NOMO-1 treated with DMSO at 0.1 percent for 48 hours (cell line): ENCODE measurements around the gene KIFC1.
A peak's percentile ranks its signal among the peaks of the same experiment; 100 is the strongest.

ENCODE experiments used
- DNase-seq: peaks from one replicate; lab custom pipeline; 2025; ENCODE audit not compliant: unreplicated experiment; lab: John Stamatoyannopoulos, UW

The KIFC1 gene

DNA sequence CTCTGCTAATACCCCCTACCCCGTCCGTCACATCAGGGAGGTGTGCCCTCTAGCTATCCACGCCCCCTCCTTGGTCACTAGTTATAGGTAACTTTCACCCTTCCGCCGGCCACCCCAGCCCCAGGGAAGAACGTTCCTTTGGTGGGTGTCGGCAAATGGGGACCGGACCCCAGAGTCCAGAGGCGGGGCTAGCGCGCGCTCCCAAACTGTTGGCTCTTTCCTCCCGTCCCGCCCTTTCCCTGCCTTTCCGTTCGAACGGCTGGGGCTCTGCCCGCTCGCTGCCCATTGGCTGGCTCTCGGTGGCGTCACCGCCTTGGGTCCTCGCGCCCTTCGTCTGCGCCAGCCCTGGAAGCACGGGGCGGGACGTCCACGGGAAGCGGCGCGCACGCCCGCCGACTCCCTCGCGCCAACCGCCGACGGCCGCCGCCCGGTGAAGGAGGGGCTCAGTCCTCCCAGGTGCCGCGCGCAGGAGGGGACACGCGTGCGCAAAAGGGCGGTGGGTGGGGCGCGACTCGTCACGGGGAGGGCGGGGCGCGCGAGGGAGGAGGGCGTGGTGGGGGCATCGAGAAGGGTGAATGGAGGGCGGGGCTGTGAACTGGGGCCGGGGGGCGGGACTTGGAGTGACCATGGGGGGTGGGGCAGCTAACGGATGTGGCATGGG lies 18.6 kb downstream of the KIFC1 start:
- DNase-seq, result peak; percentile 96

- DNase-seq, result peak; percentile 79
Observed at GRCh38 chr6:33410711-33411631, 19.3 kb downstream of the KIFC1 start, which contains the start of gene PHF1. TSS of gene PHF1 (plus strand) at chr6:33411014. CDS start at chr6:33412264, 1,250 bp downstream.

GRCh38 chr6:33411632-33412005 lies 20.0 kb downstream of the KIFC1 start:
- DNase-seq, result no peak

DNA sequence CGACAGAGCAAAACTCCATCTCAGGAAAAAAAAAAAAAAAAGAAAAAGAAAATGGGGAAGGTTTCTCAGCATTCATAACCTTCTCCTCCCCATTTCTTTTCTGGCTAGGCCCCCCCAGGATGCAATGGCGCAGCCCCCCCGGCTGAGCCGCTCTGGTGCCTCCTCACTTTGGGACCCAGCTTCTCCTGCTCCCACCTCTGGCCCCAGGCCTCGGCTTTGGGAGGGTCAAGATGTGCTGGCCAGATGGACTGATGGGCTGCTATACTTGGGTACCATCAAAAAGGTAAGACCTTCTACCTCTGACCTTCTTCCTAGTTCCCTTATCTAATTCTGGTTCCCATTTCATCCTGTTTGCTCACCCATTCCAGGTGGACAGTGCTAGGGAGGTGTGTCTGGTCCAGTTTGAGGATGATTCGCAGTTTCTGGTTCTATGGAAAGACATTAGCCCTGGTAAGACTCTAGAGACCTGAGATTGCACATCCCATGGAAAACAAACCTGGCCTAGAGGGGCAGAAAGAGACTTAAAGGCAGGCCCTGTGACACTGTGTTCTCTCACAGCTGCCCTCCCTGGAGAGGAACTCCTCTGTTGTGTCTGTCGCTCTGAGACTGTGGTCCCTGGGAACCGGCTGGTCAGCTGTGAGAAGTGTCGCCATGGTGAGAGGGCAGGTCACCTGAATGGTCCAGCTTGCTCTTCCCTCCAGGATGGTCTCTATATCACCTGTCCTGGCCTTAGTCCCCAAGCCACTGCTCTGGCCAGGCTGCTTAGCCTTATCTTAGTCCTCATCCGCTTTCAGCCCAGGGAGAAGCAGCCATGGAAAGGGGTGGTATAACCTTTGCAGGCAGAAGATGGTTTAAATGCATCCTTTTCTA lies 20.8 kb downstream of the KIFC1 start:
- no peak for DNase-seq

- DNase-seq, result no peak
Observed at GRCh38 chr6:33413241-33414120, 21.9 kb downstream of the KIFC1 start.

GRCh38 chr6:33414592-33415271 lies 23.1 kb downstream of the KIFC1 start:
- DNase-seq, result no peak

DNA sequence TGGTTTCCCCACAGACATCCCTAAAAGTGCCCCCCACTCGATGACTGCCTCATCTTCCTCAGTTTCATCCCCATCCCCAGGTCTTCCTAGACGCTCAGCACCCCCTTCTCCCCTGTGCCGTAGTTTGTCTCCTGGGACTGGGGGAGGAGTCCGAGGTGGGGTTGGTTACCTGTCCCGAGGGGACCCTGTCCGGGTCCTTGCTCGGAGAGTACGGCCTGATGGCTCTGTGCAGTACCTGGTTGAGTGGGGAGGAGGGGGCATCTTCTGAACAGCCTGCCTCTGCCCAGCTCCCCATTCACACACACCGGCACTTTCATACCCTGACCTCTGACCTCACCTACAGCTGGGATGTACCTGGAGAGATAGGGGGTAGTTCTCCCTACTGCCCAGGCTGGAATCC lies 24.2 kb downstream of the KIFC1 start:
- no peak for DNase-seq

GRCh38 chr6:33416386-33417127 lies 24.9 kb downstream of the KIFC1 start:
- no peak for DNase-seq

DNA sequence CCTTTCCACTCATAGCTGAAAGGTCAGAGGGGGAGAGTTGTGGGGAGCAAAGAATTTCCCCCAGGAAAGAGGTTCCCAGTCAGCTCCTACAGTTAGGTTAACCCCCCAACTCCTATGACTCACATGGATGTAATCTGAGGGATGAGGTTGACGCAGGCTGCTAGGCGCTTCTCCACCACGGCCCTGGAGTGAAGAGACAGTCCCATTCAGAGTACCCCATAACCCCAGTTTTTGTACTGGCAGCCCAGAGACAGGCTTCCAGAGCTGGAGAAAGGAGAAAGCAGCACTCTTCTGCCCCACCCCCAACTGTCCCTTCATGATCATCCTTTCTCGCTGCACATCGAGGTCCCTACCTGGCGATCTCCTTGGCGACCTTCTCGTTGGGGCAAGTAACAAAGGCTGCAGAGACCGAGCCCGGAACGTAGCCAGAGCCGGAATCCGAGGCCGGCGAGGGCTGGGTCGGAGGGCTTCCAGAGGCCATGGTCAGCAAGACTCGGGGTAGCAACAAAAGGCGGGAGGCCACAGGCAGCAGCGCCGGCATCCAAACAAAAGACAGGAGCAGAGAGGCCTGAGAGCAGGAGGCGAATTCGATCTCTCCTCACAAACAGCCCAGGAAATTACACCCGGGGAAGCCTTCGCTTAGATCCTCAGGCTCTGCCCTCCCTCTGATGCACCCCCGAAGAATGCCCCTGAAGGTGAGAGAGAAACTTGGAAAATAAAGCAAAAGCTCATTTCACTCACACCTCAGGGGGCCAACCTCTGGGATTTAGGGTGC lies 25.7 kb downstream of the KIFC1 start:
- DNase-seq, result no peak

DNA sequence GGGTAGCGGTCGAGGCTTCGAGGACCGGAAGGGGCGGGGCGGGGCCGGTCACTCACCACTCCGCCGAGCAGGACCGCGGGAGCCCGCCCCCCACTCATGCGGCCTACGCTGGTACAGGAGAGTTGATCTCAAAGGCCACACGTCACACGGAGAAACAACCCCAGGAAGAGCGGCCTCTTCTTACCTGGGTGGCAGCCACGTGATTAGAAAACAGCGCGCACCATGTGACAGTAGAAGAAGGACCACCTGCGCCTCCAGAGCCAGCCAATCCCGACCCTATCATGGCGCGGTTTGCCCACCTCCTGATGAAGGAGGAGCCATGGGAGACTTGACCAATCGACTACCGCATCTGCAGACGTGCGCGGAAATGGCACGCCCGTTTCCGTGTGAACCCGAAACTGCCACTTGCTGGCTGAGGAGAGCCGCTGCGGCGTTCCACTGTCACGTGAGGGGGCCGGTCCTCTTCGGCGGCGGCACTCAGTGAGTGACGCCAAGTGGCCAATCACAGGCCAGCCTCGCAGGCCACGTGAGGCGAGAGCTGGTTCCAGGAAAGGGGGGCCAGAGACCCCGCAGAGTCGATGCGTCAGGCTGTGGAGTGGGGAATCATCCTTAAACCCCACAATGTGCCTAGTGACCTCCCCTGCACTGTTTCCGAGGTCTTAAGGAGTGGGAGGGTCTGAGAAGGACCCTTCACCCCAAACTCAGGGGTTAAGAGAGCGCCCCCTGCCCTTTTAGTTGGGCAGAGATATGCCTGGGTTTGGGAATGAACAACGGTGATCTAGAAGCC lies 26.5 kb downstream of the KIFC1 start, which contains the start of gene CUTA:
Gene CUTA, minus strand, starts transcription at position 205 of the 787 bp plus-strand sequence. Its CDS starts 107 bp downstream, at position 98.
- peak; percentile 100 for DNase-seq

DNA sequence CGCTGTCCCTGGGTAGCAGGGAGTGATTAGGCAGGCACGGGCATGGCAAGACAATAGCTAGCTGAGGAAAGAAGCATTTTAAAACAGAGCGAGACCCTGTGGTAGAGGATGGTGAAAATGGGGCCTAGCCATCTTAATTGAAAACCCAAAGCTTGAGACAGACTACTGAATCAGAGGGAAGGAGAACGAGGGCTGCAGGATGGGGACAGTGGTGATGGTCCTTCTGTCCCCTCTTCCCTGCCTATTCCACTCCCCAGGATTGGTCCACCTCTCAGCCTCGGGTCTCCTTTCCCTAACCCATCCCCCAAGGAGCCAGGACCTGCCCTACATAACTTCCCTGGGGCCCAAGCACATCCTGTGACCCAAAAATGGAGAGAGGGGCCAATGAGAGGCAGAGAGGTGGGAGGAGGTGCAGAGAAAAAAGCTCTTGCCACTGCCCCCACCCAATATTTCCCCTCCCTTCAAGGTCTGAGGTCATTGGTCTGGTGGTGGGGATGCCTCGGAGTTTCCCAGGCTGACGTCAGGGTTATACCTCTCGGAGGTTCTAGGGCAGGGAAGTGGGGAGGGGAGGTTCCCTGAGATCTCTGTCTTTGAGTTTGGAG lies 27.2 kb downstream of the KIFC1 start:
- no peak for DNase-seq

GRCh38 chr6:33419580-33420490 lies 28.2 kb downstream of the KIFC1 start, which contains the start of gene SYNGAP1:
TSS of gene SYNGAP1 (plus strand) at chr6:33420065. CDS start at chr6:33420265, 200 bp downstream.
- DNase-seq, result no peak

DNA sequence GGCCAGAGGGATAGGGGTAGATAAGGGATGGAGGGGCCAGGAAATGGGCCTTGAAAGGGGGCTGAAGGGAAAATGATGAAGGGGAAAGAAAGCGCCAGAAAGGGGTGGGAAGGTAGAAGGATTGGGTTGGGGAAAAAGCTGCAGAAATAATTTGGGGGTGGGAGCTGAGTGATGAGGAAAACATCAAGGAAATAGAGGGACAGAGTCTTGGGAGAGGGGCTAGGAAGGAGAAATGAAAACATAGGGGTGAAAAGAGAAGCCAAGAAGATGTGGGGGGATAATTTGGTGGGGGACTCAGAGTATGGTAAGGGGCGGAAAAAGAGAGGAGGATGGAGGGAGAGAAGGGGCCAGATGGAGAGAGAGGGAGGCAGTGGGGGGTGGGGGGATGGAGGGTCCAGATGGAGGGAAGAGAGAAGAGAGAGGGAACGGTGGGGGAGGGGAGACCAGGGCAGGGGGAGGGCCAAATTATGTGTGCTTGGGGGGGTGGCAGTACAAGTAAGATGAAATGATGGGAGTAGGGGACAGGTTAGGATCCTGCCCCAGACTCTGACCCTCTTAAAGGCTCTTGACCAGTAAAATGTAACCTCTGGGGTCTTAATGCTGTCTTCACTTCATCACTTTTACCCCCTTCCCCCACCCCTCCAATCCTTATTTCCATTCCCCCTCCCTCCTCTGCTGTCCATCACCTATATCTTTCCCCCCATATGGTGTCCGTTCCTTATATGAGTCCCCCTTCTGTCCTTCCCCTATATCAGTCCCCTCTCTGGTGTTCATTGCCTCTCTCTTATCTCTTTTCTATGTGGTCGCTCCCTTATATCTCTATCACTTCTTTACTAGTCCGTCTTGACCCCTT lies 29.1 kb downstream of the KIFC1 start:
- DNase-seq, result no peak

DNA sequence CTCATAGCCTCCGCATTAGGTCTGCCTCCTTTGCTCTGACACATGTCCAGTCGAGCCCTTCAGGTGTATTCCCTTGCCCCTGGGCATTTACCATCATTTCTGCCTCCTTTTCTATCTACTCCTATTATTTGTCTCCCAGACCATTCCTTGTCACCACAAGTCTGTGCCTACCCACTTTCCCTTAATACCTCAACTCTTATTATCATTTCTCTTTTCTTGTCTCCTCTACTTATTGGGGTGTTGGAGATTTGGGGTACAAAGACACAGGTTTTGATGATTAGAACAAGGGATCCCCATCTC lies 29.7 kb downstream of the KIFC1 start:
- no peak for DNase-seq

GRCh38 chr6:33423777-33424176 lies 32.2 kb downstream of the KIFC1 start:
- DNase-seq, result no peak
